Putamen (tissue), 1 donor: Measurements from ENCODE around the gene RECK.
"Not testable (repeated sequence)": the region's sequence is repeated elsewhere in the genome, so short reads cannot be mapped to it uniquely, and the experiment has no call there.

Experiments
- DNase-seq: peaks from one replicate; pipeline ENCODE4 v3.0.0-alpha.2; 2016; ENCODE audit warnings: low spot score

Gene RECK

DNA sequence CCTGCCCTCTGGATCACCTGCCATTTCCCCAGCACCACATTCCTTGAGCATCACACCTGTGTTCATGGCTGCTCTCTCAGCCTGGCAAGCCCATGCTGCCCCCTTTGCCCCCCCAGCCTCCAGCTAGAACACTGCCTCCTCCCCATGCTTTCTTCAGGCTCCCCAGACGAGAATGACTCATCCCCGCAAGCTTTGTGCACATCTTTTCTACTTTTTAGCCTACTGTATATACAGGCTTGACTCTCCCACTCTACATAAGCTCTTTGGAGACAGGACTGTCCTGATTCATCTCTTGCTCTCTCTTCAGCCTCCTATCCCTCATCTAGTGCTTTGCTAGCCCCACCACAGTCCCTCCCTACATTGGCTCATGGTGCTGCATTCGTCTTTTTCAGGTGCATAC is 79.9 kb downstream of the RECK start:
- no peak for DNase-seq

DNA sequence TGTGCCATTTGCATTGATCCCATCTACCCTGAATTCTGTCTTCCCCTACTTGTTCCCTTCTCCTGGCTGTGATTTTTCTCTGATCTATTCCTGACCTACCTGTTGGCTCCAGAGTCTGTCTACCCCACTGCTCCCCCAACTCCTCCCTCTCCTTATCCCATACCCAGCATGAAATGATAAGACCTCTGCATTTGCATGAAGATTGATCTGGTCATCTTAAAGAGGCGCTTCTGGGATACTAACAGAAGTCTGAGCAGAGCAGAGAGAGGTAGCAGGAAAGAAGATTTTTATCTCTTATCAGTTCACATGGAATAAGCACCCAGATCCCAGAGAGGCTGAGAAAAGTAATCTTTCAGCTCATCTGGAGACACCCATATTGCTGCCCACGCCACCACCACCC is 81.5 kb downstream of the RECK start:
- DNase-seq: no peak

DNA sequence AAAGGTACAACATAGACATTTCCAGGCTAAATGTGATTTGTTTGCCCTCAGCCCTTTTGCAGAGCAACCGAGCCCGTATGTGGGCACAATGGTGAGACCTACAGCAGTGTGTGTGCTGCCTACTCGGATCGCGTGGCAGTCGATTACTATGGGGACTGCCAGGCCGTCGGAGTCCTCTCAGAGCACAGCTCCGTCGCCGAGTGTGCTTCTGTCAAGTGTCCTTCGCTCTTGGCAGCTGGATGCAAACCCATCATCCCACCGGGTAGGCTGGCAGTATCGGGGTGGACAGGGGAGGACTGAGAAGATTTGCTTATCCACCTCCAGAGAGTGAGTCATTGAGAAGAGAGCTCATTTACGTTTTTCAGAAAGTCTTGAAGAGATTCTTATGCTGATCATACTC is 82.0 kb downstream of the RECK start:
- DNase-seq: no peak

DNA sequence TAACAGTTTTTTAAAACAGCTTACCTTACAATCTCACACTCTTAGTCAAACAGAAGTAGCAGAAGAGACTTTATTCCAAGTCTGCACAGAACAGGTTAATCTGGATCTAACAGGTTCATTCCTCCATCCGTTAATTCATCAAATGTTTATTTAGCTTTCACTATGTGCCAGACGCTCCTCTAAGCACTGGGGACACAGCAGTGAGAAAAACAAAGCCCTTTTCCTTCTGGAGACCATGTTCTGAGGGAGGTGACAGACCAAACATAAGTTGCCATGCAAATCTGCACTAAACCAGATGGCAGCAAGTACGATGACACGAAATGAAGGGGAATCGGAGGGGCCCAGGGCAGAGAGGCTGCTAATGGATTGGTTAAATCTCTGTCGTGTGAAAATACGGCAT is 82.8 kb downstream of the RECK start:
- DNase-seq: no peak

DNA sequence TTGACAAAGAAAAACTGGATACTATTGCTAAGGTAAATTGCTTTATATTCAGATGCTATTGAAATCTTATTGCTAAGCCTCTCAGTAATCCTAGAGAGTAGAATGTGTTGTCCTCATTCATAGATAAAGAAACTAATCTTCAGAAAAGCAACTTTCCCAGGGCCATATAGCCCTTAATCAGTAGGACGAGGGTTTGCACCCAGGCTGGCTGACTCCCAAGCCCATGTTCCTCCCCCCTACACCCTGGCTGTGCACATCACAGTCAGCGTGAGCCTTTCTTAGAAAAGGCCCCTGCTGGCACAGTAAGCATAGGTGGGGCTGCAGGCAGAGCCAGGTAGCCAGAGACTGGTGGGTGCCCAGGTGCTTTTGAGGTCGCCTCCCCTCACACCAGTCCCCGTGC is 84.0 kb downstream of the RECK start:
- DNase-seq: no peak

DNA sequence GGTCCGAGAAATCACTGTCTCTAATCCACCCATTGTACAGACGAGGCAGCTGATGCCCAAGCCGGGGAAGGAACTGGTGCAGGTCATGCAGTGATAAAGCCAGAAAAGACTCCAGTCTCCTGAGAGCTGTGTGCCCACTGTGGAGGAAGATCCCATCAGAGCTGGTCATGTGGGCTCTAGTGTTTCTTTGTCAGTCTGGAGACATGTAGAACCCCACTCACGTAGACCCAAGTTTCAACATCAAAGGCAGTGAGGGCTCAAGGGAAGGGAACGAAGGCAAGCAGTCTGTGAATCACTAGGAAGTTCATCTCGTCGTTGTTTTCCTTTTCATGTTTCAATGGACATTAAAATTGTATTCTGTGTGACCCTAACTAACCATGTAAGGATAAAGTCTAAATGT is 85.3 kb downstream of the RECK start:
- DNase-seq: no peak

DNA sequence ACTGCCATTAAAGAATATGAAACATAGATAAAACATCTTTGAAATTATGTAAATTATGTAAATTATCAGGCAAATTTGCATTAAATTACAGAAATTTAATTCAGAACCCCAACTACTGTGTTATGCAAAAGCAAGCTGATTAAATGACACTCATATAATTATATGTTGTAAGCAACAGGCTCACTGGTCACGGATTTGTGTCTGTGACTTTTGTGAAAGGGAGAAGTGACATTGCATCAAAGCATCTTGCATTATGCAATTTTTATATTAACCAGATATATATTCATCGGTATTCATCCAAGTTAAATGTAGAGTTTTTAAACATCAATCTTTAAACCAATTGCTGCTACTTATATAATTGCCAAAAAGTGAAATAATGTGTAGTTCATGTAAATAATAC is 86.8 kb downstream of the RECK start:
- no peak for DNase-seq

DNA sequence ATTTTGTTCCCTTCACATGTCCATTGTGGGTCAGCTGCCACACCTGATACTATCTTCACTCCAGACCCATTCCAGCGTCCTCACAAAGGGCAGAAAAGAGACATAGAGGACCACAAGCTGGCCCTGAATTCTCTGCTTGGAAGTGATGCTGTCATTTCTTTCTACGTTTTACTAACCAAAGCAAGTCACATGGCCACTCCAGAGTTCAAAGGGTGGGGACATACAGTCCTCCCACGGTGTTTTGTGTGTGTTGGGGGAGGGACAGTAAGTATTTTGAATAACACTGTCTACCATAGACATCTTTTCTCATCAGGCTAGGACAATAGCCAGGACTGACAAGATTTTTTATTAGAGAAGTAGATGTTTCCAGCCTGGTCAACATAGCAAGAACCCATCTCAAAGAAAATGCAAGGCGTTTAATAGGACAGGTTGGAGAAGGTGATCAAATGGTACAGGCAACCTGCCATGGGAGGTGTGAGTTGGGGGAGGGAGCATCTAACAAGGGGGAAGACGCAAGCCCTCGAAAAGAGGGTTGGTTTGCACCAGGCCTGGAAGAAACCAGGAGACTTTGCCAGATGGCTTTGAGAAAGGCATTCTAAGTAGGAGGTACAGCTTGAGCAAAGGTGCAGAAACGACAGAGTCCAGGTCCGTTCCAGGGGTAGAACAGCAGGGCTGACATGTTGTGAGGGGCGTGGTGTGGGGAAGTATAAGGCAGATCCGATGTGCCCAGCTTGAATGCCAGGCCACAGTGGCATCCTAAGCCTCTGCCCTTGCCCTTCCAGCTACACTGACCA is 88.5 kb downstream of the RECK start:
- no peak for DNase-seq

DNA sequence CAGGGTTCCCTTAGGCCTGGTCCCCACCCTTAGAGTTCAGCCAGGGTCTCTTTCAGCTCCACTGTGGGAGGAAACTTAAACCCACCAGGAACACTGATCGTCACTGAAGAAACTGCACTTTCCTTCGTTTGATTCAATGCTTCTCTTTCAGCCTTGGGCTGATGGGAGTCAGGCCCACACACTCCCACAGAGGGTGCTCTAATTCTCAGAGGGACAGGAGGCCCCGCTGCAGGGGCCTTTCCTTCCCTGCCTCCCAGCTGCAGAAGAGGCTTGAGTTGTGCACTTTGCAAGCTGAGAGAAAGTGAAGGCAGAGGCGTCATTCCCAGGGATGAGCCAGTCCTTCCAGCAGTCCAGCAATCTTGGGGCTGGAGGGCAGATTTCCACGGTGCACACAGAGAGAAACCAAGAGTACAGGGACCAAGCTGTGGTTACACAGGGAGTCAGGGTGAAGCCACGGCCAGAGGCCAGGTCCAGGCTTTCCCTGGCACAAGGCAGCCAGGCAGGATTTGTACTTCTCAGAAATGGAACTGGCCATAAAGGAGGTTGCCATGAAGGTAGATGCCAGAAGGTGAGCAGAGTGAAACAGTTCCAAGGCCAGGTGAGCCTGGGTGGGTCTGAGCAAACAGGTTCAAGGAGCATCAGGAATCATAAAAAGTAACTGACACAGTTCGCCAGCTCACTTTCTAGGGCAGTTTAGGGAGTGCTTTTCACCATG is 89.5 kb downstream of the RECK start:
- no peak for DNase-seq

DNA sequence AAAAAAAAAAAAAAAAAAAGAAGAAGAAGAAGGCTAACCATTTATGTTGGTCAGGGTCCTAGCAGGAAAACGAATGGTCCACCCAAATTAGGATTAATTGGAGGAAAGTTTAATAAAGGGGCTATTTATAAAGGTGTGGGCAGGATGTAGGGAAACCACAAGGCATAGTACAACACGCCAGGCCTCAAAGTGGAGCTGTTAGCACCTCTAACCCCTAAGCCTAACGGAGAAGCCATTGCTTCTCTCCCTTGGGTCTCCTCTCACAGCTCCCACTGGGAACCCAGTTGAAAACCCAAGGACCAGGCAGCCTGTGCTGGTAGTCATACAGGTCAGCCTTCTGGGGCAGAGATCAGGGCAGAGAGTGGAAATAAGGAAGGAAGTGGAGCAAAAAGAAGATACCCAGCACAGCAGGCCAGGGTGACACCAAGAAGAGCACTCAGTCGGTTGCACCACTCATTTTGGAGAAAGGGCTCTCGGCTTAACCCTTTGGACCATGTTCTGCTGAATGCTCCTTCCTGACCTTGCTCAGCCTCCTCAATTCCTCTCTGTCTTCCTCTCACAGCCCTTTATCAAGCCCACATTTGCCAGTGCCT is 91.0 kb downstream of the RECK start:
- no peak for DNase-seq

DNA sequence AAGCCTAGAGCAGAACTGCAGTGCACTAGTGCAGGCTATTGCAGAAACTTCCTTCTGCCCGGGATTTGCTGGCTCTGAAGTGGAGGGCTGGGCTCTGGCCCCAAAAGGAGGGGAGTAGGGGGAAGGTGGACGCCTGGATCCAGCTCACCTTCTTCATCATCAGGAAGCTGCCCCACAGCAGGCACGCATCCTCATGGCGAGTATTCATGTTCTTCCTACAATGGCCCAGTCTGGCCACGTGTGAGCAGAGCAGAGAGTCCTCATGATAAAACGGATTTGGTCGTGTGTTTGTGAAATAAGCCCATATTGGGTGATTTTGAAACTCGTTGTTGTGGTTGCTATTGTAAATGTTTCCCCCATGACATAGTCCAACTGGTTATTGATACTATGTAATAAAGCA is 91.6 kb downstream of the RECK start:
- DNase-seq: no peak

DNA sequence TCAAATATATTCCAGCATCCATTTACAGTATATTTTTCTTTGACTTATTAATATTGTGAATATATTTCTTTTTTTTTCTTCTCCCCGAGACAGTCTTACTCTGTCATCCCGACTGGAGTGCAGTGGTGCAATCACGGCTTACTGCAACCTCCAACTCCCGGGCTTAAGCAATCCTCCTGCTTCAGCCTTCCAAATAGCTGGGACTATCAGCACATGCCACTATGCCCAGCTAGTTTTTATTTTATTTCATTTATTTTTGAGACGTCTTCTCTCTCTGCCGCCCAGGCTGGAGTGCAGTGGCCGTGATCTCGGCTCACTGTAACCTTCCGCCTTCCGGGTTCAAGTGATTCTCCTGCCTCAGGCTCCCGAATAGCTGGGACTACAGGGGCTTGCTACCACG is 92.4 kb downstream of the RECK start:
- DNase-seq: no peak

DNA sequence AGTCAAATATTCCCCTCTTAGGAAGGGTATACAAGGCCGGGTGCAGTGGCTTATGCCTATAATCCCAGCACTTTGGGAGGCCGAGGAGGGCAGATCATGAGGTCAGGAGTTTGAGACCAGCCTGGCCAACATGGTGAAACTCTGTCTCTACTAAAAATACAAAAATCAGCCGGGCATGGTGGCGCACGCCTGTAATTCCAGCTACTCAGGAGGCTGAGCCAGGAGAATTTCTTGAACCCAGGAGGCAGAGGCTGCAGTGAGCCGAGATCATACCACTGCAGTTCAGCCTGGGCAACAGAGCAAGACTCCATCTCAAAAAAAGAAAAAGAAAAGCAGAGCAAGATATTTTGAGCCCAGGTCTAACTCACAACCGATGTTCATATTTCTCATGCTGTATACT is 95.0 kb downstream of the RECK start:
- DNase-seq: not testable (repeated sequence)

DNA sequence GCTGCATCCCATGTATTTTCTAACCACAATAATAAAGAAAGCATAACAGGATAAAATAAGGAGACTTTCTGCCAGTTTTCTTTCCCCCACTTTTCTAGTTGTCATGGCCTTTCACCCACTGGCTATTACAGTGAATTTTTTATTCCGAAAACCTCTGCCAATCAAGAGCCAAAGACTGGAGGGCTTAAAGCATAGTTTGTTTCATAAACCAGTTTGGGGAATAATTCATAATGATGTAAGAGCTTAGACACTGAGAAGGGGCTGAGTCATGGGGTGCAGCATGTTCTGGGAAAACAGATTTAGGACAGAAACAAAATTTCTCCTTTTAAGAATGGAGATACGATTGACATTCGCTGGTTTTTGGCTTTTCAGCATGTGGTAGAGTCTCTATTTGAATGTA is 95.4 kb downstream of the RECK start:
- DNase-seq: no peak

DNA sequence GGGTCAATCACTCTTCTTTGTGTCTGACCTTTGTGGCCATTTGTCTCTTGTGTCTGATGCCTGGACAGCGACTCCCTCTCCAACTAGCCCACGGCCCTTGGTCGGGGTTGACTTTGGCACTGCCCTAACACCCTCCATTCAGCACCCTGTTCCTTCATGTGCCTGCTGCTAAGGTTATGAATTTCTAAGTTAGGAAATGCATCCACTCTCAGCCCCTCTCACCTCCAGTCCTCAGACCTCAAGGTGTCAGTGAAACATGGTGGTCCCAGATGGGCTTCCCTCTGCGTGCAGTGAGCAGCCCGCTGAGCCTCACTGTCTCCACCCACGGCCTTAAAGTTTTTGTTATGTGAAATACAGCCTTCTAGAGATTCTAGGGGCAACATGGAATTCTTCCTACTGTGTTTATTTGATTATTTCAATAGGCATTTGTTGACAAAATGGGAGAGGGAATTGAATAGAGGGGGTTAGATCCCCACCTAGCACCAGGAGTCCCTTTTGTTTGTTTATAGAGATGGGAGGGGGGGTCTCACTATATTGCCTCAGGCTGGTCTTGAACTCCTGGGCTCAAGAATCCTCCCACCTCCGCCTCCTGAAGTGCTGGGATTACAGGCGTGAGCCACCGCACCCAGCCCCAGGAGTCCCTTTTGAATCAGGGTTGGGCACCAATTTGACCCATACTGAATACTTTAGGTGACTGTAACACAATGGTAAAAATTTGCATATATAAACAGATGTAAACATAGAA is 98.2 kb downstream of the RECK start:
- no peak for DNase-seq

DNA sequence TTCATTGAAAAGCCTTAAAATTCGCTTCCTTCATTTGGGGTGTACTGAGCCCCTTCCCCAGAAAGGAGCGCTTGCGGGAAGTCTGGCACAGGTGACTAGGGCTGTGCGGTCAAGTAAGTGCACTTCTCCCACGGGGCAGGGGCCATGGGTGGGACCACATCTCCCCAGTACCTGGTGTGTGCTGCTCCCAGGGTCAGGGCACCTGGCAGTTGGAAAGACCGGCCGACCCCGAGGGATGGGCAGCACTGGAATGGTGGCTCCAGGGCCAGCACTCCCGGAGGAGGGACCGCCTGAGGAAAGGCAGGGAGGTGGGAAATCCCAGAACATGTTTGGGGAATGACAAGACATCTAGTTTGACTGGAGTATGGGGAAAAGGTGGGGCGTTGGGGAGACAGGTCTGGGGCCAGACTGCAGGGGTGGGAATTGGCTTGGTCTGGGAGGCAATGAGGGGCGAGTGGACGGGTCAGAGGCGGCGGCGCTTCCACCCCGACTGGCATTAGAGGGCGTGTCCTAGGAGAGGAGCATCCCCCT is 99.1 kb downstream of the RECK start:
- DNase-seq: no peak

DNA sequence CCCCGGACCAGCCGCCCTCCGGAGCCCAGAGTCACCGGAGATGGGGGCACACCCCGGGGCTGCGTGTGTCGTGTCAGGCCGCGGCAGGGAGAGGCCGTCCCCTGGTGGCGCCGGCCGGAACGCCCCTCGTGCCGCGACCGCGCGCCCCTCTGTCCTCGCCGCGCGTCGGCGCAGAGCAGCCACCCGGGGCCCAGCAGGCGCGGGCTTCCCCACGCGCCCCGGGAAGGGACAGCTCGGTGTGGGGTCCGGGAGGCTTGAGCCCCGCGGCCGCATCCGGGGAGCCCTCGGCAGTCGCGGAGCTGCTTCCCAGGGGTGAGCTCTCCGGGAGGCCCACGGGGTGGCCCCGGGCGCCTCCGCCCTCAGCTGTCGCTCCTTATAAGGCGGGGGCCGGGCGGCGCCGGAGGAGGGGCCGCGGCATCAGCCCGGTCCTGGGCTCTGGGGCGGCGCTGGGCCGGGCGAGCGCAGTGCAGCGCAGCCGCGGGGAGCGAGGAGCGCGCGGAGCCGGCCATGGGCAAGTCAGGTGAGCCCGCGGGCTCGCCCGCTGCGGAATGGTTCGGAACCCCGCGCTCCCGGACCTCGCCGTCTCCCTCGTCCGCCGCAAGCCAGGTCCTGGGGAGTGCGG is 99.7 kb downstream of the RECK start, which contains the start of gene GLIPR2:
Gene GLIPR2 (plus strand): TSS at position 462 of the 622 bp plus-strand sequence. CDS start 46 bp downstream, at position 508.
- peak; percentile 82 for DNase-seq

DNA sequence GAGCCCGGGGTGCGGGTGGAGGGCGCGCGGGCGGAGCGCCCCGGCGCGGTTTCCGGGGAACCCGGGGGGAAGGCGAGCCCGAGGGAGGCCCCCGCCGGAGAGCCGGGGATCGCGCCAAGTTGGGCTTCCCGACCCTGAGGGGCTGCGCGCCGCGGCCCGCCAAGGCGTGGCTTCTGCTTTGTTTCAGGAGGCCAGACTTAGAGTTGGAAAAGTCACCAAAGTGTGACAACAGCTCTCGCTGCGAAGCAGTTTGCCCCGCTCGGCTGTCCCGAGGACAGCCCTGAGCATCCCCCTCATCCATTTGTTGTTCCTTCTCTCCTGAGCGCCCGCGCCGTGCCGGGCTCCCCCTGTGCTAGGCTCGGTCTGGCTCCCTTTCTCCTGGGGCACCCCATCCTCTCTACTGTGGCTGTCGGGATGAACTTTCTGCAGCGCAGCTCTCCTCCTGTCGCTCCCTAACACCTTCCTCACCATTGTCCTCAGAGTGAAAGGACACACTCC is 100.2 kb downstream of the RECK start:
- no peak for DNase-seq

DNA sequence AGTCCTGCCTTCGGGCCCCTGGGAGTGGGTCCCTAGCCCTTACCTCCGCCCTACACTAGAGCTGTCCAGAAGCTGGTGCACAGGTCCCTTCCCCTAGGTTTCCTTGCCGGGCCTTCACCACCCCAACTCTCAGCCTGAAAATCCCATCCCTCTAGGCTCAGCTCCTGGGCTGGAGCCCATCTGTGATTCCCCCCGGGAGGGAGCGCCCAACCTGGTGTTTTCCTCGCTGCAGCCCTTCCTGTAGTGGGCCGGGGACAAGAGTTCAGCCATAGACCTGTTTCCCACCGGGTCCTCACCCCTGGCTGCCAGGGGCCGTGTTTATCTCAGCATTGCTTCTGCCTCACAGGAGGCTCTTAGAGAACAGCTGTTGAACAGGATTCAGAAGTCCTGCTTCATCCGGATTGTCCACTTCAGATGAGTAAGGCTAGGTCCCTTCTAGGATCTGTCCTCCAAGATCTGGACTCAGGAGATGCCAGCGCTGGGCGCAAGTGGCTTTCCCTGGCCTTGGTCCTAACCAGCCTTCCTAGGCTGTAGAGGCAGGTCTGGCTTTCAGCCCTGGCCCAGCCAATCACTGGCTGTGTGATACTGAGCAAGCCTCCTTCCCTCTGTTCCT is 100.8 kb downstream of the RECK start:
- DNase-seq: no peak

DNA sequence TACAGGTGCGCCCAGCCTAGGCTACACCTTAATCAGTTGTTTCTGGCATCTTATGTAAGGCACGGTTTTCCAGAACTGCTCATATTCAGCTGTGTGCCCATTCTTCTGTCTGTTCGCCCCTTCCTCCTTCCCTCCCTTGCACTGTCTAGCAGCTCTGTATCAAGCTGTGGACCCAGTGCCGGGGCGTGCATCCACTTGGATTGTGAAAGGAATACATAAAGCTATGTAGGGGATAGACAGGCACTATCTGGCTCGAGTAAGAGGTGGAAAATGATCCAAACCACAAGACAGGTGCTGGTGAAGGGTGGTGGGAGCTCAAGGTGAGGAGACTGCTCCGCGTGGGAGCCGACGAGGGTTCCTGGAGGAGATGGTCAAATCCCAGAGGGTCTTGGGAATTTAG is 101.8 kb downstream of the RECK start:
- DNase-seq: no peak

DNA sequence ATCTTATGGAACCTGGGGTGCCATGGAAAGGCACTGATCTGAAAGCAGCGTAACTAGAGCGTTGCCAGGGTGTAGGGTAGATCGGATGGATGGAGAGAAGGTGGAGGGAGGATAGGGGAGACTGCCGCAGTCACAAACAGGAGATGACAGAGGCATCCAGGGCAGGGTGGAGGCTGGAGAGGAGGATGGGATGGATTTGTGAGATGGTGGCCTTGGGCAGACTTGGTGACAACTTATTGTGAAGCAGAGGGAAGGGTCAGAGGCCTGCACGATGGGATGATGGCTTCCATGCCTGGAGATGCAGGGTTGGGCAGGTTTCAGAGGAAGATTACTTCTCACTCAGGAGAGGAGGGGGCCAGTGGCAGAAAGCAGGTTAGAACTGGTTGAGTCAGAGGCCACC is 102.2 kb downstream of the RECK start:
- no peak for DNase-seq
